Left ventricle myocardium superior (tissue), 1 donor: ENCODE data around the gene DYNLT1. TPM values are rescaled to one million over a fixed set of nuclear protein-coding genes. Genes with fewer than 3 reads are reported as not detected.
"Not testable (repeated sequence)": the region's sequence is repeated elsewhere in the genome, so short reads cannot be mapped to it uniquely, and the experiment has no call there.

ENCODE experiments used
- ATAC-seq: fragments of 200-7000 bp; cut with Tn5 transposase; one replicate; pipeline ENCODE4 v1.9.1; 2020; ENCODE audit warnings: mild to moderate bottlenecking, moderate library complexity
- DNase-seq: peaks from one replicate; pipeline ENCODE4 v3.0.0-alpha.2; 2020
- intact Hi-C: fragments of 100-400 bp; cut with micrococcal nuclease; formaldehyde crosslinking; loops from one replicate; pipeline ENCODE4 v1.11.0; 2022
- total RNA-seq: library from RNA; stranded (reverse); fragmentation: NEBNext Ultra II Directional; extraction: Animal tissue kit (Norgen Biotek cat#: 25700); gene quantifications from one replicate; pipeline ENCODE4 v1.2.1, GENCODE V29; 2021
- donor health status: DM: no; HTN: yes; CAD: no; lungs with severe emphysema.

DYNLT1 gene
- total RNA-seq, 1 donor from 2014 or later: 130 TPM

DNA sequence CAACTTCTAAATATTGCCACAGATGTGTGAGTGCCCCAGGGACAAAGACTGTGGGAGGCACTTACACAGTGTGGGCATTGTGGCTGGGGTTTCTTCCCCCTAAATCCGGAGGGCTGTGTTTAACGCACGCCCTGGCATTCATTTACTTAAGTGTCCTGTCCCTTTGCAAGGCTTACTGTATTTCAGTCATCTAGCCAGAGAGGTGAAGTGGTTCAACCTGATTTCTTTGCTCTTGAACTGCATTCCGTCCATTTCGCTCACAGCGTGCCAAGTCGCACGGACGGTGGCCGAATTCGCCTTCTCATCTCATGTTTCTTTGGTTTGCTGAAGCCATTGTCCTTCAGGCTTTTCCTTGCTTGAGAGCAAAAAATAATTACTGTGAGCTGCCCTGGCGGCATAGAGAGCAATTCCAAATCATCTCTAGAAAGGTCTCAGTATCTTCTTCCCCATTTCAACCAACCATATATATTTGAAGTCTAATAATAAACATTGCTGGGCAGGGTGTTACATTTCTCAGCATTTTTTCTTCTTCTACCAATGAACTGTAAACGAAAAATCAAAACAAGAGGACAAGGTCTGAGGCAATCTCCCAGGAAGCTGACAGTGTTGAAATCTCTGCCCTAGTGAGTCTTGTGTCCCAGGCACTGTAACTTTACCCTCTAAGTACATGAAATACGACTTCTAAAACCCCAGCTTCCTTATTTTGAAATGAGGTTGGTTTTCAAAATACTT is 22.3 kb upstream of the DYNLT1 start:
- intact Hi-C loops: no loop called here
- DNase-seq (no peak), ATAC-seq (peak; percentile 73)

DNA sequence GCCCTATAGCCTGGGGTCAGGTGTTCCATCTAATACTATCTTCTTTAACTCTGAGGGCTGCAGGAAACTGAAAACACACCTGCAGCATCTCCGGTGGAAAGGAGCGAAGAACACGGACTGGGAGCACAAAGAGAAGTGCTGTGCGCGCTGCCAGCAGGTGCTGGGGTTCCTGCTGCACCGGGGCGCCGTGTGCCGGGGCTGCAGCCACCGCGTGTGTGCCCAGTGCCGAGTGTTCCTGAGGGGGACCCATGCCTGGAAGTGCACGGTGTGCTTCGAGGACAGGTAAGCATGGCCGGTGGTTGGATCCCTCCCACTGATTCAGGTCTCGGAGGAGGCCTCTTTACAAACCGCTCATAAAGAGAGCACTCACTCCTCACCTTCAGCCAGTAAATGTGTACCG is 20.8 kb upstream of the DYNLT1 start:
- DNase-seq (no peak), ATAC-seq (no peak)
- intact Hi-C loops: no loop called here

DNA sequence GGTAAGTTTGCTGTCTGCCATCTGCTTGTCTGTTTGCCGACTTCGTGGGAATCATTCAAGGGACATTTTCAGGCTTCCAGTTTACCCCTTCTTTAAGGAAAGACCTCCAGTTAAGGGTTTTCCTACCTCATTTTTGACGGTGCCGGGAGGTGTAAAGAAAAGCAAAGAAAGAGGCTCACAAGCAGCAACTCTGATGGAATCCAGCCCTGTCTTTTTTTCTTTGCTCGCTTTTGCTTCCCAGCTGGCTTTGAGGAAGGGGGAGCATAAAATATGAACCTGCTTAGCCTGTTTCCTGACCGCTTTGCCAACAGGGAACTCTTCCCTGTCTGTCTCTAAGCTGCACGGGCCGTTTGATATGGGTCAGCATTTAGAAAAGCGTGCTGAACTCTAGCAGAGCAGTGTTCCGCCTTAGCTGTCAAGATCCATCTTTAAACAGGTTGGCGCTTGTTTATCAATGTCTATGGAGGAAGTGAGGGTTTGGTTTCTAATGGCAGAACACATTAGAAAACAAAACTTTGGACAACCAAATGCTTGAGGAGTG is 19.2 kb upstream of the DYNLT1 start:
- intact Hi-C loops: no loop called here
- DNase-seq: no peak
- ATAC-seq: peak; percentile 37

DNA sequence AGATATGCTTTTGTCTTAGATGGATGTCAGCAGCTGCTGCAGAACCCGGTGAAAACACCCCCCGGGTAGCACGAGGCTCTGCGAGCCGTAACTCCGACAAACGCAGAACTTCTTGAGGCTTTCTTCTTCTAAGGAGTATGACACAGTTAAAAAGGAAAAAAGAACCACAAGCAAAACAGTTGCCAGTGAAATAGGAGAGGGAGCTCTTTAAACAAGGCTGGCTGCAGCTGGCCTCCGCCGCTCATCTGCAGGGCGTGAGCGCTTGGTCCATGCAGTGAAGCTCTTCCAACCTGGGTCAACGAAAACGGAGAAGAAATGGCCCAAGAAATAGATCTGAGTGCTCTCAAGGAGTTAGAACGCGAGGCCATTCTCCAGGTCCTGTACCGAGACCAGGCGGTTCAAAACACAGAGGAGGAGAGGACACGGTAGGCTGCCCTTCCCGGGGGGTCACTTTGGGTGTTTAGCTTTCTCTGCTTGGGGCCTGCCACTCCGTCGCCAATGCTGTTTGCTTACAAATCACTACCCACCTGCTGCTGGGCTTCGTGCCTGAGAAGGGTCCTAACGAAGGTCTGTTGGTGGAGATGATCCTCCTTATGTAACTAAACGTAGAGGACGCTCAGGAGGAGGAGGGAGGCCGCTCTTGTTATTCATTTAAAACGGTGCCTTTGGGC is 18.5 kb upstream of the DYNLT1 start:
- ATAC-seq: peak; percentile 62

DNA sequence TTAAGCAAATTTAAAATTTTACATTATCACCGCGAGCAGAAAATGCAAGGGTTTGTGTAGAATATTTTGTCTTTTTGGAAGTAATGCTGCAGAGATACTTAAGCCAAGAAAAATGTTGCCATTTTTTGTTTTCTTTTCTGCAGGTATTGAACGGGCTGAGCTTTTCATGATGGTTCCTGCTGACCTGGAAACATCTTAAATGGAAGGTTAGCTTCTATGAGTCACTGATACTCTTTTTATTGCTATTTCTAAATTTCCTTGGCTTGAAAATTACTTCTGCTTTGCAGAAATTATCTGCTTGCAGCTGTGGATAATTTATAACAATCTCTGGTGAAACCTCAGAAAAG is 18.0 kb upstream of the DYNLT1 start:
- DNase-seq: no peak
- ATAC-seq: no peak
- intact Hi-C loops: no loop called here

More for the DNA sequence above, 18.5 kb upstream of the DYNLT1 start:
- DNase-seq: peak; percentile 45
- intact Hi-C loops: no loop called here

DNA sequence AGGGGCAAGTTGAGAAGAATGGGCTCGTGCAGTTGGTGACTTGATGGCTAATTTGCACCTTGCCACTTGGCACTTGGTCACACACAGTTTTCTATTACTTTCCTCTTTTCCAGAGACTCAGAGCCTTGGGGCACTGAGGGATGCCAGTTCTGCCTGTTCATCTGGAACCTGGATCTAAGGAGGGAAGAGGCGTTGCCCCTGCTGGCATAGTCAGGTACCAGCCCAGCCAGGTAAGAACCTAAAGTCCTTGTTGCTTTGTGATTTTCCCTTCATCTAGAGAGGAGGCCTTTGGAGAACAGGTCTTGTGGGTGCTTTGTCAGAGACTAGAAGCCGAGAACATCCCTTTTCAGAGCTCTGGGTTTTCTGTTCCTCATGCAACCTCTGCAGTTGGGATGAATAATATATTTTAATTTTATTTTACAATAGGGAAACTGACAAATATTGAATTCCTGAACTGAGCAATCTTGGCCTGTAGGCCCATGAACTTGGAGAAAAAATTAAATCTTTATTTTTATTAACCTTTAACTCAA is 16.7 kb upstream of the DYNLT1 start:
- DNase-seq (no peak), ATAC-seq (no peak)
- intact Hi-C loops: no loop called here

DNA sequence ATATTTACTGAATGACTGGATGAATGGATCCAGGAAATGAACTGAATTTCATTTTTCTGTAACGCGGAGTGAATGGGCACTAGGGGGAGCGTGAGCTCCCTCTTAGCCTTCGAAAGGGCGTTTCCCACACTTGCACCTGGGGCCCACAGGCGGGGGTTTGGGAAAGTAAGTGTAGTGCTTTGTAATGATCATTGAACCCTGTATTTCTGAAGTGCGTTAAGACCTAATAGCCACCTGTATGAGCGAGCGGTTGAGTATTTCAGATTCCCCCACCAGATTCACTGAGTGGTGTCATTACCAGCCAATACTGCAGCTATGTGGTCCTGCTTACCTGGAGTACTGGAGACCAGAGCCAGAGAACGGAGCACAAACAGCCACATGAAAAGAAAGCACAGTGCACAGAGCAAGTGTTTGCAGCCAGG is 15.8 kb upstream of the DYNLT1 start:
- intact Hi-C loops: no loop called here
- no peak for ATAC-seq

DNA sequence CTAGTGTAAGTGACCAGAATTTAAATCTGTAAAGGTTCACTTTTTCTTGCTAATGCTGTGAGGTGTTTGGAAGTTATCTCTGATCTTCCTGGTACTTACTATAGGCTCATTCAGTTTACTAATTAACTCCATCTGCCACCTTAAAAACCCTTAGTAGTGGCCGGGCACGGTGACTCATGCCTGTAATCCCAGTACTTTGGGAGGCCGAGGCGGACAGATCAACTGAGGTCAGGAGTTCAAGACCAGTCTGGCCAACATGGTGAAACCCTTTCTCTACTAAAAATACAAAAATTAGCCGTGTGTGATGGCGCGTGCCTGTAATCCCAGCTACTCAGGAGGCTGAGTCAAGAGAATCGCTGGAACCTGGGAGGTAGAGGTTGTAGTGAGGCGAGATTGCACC is 12.4 kb upstream of the DYNLT1 start:
- ATAC-seq, intact Hi-C loops, DNase-seq: not testable (repeated sequence)

More for the DNA sequence above, 15.8 kb upstream of the DYNLT1 start:
- DNase-seq: no peak

DNA sequence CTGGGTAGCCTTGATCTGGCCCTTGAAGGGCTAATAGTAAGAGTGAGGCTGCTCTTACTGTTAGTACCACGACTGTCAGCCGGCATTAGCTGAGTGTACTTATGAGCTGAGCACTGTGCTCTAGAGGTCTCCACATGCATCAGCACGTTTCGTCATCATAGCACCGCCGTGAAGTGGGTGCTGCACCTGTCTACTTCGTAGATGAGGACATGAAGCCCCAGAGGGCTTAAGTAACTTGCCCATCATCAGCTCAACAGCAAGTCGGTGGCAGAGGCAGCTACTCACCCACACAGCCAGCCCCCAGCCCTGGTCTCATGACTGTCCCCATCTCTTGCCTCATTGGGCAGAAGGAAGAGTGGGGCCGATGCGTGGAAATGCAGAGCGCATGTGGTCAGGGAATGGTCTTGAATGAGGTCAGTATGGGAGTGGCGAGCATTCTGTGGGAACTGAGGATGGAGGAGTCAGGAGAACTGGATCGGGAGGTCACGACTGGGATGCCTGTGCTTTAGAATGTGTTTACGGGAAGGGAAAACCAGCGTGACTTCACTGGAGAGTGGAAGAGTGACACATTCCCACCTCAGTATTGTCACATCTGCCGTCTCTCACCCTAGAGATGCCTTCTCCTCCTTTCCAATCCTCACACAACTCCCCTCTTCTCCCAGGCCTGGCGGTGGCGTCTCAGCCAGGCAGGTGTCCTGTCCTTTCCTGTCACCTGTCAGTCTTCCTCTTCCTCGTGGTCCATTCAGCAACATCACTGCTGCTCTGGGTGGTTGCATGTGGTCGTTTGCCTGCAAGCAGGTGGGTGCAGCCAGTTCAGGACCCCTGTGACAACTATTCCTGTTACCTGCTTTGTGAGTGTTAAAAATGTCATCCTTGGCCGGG is 11.3 kb upstream of the DYNLT1 start:
- no peak for DNase-seq

DNA sequence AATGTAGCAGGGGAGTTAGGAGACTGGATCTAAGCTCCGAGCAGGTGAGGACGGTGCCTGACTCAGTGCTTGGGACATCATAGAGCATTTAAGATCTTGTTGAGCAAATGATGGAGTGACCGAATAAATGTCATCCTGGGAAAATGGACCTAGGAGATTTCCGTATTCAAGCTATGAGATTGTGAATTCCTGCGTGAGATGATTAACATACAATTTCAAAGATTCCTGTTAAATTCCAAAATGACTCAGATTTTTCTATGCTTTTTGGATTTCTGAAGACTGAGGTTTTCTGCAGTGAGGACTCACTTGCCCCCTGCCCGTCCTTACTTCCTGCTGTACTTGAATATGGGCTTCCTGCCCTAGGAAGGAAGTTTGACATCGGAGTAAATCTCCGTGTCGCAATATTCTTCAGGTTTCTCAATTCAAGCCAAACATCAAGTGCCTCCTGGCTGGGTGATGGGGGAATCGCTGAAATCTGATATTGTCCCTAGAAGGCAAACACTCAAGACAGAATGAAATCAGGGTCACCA is 10.5 kb upstream of the DYNLT1 start:
- intact Hi-C loops: no loop called here
- peak; percentile 30 for ATAC-seq
- no peak for DNase-seq

More for the DNA sequence above, 11.3 kb upstream of the DYNLT1 start:
- intact Hi-C loops: no loop called here
- no peak for ATAC-seq

DNA sequence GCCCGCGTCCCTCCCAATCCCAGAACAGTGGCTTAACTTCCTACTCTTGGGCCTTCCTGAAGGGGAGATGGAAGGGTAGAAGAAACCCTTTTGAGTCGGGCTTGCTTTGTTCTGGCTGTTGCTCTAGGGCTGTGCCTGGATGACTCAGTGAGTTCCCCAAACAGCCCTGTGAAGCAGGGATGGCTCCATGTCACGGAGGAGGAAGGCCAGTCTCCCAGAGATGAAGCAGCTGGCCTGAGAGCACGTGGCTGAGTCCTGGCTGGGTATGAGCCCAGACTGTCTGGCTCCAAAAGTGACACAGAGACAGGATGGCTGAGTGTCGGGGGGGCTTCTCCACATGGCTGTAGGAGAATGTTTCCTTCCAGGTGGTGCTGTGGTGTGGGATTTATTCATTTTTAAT is 10.0 kb upstream of the DYNLT1 start:
- ATAC-seq (peak; percentile 98), DNase-seq (peak; percentile 85)
- intact Hi-C loops: no loop called here

DNA sequence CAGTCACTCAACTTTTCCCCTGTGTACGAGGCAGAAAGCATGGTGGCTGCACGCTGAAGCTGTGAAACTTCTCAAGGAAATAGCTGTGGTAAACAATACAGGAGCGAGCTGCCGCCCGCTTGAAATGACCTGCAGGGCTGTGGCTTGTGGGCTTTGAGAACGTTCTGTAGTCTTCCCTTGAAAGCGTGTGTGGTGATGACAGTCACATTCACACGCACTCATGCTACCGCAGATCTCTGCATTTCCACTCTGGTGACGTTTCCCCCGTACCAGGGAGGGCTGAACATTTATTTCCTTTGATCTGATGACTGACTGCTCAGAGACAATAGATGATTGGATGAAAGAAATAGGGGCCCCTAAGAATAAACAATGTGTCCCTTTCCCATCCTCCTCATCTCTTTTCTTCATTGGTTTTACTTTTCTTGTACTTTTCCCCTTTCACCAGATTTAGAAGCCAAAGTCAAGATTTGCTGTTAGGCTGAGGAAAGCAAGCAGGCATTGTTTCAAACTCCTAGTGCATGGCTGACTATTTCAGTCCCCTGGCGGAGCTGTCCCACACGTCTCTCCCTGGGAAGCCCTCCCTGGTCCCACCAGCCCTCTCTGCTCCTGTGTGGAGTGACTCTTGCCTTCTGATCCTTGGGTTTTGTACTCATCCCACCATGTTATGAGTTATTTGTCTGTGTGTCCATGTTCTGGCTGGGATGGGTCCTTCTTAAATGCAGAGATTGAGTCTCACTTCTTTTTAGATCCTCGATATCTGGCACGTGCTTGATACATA is 9.2 kb upstream of the DYNLT1 start:
- intact Hi-C loops: no loop called here
- peak; percentile 44 for DNase-seq
- peak; percentile 36 for ATAC-seq

DNA sequence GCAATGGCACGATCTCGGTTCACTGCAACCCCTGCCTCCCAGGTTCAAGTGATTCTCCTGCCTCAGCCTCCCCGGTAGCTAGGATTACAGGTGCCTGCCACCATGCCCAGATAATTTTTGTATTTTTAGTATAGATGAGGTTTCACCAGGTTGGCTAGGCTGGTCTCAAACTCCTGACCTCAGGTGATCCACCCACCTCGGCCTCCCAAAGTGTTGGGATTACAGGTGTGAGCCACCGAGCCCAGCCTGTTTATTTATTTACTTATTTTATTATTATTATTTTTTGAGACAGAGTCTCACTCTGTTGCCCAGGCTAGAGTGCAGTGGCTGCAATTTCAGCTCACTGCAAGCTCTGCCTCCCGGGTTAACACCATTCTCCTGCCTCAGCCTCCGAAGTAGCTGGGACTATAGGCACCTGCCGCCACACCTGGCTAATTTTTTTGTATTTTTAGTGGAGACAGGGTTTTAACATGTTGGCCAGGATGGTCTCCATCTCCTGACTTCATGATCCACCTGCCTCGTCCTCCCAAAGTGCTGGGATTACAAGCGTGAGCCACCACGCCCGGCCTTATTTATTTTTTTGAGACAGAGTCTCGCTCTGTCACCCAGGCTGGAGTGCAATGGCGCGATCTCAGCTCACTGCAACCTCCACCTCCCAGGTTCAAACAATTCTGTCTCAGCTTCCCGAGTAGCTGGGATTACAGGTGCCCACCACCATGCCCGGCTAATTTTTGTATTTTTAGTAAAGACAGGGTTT is 7.6 kb upstream of the DYNLT1 start:
- intact Hi-C loops, DNase-seq, ATAC-seq: not testable (repeated sequence)

DNA sequence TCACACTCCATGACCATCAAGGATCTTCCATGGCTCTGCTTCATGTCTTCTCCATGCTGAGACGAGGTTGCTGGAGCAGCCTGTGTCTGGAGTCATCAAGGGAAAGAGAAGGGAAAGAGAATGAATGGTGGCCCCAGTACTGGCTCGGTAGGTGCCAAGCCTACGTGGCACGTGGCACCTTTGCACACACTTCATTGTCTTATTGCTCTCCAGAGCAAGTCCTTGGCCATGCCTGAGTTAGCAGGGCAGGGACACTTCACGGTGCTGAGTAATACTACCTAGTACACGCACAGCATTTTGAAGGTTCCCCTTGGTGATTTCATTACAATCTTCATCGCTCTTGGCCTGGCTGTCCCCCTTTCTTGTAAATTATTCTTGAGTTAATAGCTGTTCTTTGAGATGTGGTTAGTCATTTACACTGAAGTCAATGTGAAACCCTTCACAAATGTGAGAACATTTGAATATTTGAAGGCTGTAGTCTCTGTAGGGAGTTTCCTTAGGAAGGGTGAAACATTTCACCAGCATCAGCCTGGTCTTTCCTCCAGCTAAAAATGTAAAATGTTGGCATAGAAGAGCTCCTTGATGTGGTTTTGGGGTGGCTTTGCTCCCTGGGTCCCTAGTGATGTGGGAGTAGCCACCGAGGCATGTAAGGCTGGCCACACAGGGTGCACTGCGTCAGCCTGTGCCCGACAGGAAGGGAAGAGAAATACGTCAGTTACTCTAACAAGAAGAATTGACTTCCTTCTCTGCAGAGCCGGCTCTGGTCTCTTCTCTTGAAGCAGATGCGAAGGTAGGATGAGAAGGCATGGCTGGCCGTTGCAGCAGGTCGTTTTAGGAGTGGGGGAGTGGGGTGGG is 5.0 kb upstream of the DYNLT1 start, which contains the start of gene SYTL3:
TSS of gene SYTL3 (plus strand) at position 766 of the 855 bp plus-strand sequence. CDS start 13,215 bp downstream, outside the sequence.
- ATAC-seq: no peak
- no peak for DNase-seq
- intact Hi-C loops: no loop called here

DNA sequence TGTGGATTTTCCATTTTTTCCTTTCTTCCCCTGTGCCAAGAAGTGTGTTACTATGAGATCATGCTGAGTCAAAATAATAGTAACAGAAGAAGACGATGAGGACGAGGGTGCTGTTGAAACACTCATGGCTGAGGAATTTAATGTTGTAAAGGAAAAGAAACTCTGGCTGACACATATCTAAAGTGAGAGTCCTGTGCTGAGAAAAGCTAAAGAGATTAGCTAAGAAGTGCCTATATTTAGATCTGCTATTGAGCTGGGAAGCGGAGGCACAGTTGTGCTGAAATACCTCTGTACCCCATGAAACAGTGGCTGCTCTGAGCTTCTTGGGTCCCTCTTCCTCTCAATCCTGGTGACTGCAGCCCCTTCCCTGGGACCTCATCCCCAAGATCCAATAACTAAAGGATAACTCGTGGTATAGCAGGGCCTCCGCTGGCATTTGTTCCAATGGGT is 4.2 kb upstream of the DYNLT1 start:
- ATAC-seq (peak; percentile 10), DNase-seq (no peak)
- intact Hi-C loops: no loop called here

DNA sequence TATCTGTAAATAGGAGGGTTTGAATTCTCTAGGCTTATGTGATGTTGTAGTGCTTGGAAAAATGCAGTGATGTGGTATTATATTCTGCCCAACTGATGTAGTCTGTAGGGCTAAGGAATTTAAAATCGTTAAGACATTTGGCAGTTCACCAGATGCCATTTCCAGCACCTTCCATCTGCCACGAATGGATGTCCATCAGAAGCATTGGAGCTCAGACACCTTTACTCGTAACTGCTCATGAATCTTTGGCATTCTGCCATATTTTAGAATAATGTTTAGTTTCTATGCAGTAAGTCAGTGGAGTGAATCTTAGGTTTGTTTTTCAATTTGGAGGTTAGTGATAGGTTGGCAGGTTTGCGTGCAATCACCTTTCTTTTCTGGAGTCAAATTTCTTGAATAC is 3.0 kb upstream of the DYNLT1 start:
- intact Hi-C loops: no loop called here
- ATAC-seq: no peak
- no peak for DNase-seq
